ENCODE measurements around the gene DFFB. TPM values are rescaled to one million over a fixed set of nuclear protein-coding genes. Genes with fewer than 3 reads are reported as not detected.

DFFB gene
- polyA plus RNA-seq, 1 donor from 2014 or later = 20.2 TPM

DNA sequence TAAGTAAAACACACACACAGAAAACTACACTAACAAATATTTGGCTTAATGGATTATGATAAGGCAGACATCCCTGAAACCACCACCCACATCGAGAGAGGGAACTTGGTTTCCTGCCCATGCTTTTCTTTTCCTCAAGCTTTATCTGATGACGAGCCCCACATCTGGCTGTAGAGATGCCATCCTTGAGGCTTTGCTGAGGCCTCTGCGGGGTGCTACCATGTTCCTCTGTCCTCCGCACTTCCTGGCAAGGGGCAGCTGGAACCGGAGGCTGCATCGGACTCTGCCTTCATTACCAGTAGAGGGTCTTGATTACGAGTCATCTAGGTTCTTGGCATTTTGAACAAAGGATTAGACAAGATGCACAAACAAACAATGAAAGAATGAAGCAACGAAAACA is 64.5 kb downstream of the DFFB start:
- Histone ChIP-seq H3K9me2 (ENCODE audit: insufficient read depth, low read length) (no peaks in the 10 kb centered on the region), H3K27me3 (ENCODE audit: insufficient read depth, low read depth, low read length) (no peaks in the 10 kb centered on the region), H3K36me3 (ENCODE audit: insufficient read depth, low read length) (no peaks in the 10 kb centered on the region), H3K9ac (ENCODE audit: low read length) (no peak overlapping the region), H3K79me2 (replicated peaks; ENCODE audit: insufficient read depth, low read length) (no peaks in the 10 kb centered on the region), H3K9me3 (ENCODE audit: low read length) (no peaks in the 10 kb centered on the region), H2AFZ (ENCODE audit: low read depth, low read length) (no peak overlapping the region), H3K4me3 (ENCODE audit: low read length) (no peak overlapping the region), H3K27ac (ENCODE audit: low read length) (no peak overlapping the region), H3F3A (ENCODE audit: insufficient read depth, low read length, poor library complexity, severe bottlenecking) (no peaks in the 10 kb centered on the region), H4K20me1 (ENCODE audit: insufficient read depth) (no peaks in the 10 kb centered on the region), H3K4me2 (ENCODE audit: low read length) (no peak overlapping the region)
- TF ChIP-seq SMC3 (conservative IDR thresholded peaks at IDR 0.05; ENCODE audit: poor library complexity) (no peak), EZH2 (IDR thresholded peaks at IDR 0.05; ENCODE audit: borderline replicate concordance, insufficient read depth, low read length, poor library complexity, severe bottlenecking) (no peak), TAF1 (IDR thresholded peaks at IDR 0.05; ENCODE audit: low read depth) (no peak), RAD21 (conservative IDR thresholded peaks at IDR 0.05) (no peak), EP300 (conservative IDR thresholded peaks at IDR 0.05; ENCODE audit: poor library complexity, severe bottlenecking) (no peak), POLR2AphosphoS5 (IDR thresholded peaks at IDR 0.05) (no peak), MXI1 (conservative IDR thresholded peaks at IDR 0.05; ENCODE audit: poor library complexity, severe bottlenecking) (no peak)
- TF ChIP-seq, protein P1, sequence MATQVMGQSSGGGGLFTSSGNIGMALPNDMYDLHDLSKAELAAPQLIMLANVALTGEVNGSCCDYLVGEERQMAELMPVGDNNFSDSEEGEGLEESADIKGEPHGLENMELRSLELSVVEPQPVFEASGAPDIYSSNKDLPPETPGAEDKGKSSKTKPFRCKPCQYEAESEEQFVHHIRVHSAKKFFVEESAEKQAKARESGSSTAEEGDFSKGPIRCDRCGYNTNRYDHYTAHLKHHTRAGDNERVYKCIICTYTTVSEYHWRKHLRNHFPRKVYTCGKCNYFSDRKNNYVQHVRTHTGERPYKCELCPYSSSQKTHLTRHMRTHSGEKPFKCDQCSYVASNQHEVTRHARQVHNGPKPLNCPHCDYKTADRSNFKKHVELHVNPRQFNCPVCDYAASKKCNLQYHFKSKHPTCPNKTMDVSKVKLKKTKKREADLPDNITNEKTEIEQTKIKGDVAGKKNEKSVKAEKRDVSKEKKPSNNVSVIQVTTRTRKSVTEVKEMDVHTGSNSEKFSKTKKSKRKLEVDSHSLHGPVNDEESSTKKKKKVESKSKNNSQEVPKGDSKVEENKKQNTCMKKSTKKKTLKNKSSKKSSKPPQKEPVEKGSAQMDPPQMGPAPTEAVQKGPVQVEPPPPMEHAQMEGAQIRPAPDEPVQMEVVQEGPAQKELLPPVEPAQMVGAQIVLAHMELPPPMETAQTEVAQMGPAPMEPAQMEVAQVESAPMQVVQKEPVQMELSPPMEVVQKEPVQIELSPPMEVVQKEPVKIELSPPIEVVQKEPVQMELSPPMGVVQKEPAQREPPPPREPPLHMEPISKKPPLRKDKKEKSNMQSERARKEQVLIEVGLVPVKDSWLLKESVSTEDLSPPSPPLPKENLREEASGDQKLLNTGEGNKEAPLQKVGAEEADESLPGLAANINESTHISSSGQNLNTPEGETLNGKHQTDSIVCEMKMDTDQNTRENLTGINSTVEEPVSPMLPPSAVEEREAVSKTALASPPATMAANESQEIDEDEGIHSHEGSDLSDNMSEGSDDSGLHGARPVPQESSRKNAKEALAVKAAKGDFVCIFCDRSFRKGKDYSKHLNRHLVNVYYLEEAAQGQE (IDR thresholded peaks at IDR 0.05; ENCODE audit: borderline replicate concordance) = no peak
- TF ChIP-seq, protein P2, sequence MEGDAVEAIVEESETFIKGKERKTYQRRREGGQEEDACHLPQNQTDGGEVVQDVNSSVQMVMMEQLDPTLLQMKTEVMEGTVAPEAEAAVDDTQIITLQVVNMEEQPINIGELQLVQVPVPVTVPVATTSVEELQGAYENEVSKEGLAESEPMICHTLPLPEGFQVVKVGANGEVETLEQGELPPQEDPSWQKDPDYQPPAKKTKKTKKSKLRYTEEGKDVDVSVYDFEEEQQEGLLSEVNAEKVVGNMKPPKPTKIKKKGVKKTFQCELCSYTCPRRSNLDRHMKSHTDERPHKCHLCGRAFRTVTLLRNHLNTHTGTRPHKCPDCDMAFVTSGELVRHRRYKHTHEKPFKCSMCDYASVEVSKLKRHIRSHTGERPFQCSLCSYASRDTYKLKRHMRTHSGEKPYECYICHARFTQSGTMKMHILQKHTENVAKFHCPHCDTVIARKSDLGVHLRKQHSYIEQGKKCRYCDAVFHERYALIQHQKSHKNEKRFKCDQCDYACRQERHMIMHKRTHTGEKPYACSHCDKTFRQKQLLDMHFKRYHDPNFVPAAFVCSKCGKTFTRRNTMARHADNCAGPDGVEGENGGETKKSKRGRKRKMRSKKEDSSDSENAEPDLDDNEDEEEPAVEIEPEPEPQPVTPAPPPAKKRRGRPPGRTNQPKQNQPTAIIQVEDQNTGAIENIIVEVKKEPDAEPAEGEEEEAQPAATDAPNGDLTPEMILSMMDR (IDR thresholded peaks at IDR 0.05; ENCODE audit: poor library complexity, severe bottlenecking) = no peak

DNA sequence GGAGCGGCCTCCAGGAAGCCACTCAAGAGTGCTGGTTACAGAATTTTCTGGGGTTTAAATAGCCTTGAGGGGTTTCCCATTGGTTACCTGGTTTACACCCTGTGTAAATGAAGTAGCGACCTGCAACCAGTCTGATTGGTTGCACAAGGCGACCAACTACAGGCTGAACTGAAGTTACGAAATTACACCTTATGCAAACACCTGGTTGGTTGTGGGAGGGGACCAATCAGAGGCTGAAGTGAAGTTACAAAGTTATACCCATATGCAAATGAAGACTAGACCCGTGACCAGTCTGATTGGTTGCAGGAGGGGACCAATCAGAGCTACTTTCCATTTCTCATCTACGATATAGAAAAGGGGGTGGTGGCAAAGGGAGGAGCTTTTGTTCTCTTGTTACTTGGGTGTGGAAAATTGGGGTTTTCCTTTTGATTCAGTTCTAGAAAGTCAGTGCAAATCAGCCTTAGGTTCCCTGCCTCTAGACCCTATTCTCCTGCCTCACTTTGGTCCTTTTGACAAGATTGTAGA is 65.0 kb downstream of the DFFB start:
- H3F3A ChIP-seq (ENCODE audit: insufficient read depth, low read length, poor library complexity, severe bottlenecking) = no peaks in the 10 kb centered on the region
- no peak overlapping the region for H2AFZ ChIP-seq (ENCODE audit: low read depth, low read length)
- H4K20me1 ChIP-seq (ENCODE audit: insufficient read depth) = no peaks in the 10 kb centered on the region
- TF ChIP-seq, protein P1 (IDR thresholded peaks at IDR 0.05; ENCODE audit: borderline replicate concordance) = no peak
- TF ChIP-seq MXI1 (conservative IDR thresholded peaks at IDR 0.05; ENCODE audit: poor library complexity, severe bottlenecking) = no peak
- TF ChIP-seq TAF1 (IDR thresholded peaks at IDR 0.05; ENCODE audit: low read depth) = no peak
- TF ChIP-seq SMC3 (conservative IDR thresholded peaks at IDR 0.05; ENCODE audit: poor library complexity) = no peak
- TF ChIP-seq EZH2 (IDR thresholded peaks at IDR 0.05; ENCODE audit: borderline replicate concordance, insufficient read depth, low read length, poor library complexity, severe bottlenecking) = no peak
- TF ChIP-seq POLR2AphosphoS5 (IDR thresholded peaks at IDR 0.05) = no peak
- TF ChIP-seq, protein P2 (IDR thresholded peaks at IDR 0.05; ENCODE audit: poor library complexity, severe bottlenecking) = no peak
- no peak for TF ChIP-seq RAD21 (conservative IDR thresholded peaks at IDR 0.05)
- TF ChIP-seq EP300 (conservative IDR thresholded peaks at IDR 0.05; ENCODE audit: poor library complexity, severe bottlenecking) = no peak
- no peaks in the 10 kb centered on the region for H3K36me3 ChIP-seq (ENCODE audit: insufficient read depth, low read length)
- no peak overlapping the region for H3K27ac ChIP-seq (ENCODE audit: low read length)
- no peak overlapping the region for H3K4me3 ChIP-seq (ENCODE audit: low read length)
- no peaks in the 10 kb centered on the region for H3K27me3 ChIP-seq (ENCODE audit: insufficient read depth, low read depth, low read length)
- H3K9ac ChIP-seq (ENCODE audit: low read length) = no peak overlapping the region
- no peaks in the 10 kb centered on the region for H3K9me2 ChIP-seq (ENCODE audit: insufficient read depth, low read length)
- H3K79me2 ChIP-seq (replicated peaks; ENCODE audit: insufficient read depth, low read length) = no peaks in the 10 kb centered on the region
- no peak overlapping the region for H3K4me2 ChIP-seq (ENCODE audit: low read length)
- H3K9me3 ChIP-seq (ENCODE audit: low read length) = no peaks in the 10 kb centered on the region

Data from neural cell (in vitro differentiated cells).